ENCODE measurements around the gene FATE1.

FATE1 gene

DNA sequence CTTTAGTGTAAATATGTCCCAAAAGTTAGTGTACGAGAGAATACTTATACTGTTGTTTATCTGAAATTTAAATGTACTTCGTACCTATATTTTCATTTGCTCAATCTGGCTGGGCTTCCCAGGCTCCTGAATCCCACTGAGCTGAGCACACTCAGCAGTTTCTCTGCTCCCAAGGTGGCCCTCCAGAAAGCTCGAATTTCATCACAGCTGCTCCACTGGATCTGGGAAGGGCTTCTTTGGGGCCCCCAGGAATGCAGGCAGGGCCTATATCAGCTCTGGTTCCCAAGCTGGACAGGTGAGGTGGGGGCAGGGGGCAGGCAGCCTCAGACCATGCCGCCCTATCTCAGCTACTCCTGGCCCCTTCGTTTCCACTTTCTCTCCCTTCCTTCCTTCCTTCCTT lies 1.5 kb upstream of the FATE1 start:
- TF ChIP-seq, protein P1, sequence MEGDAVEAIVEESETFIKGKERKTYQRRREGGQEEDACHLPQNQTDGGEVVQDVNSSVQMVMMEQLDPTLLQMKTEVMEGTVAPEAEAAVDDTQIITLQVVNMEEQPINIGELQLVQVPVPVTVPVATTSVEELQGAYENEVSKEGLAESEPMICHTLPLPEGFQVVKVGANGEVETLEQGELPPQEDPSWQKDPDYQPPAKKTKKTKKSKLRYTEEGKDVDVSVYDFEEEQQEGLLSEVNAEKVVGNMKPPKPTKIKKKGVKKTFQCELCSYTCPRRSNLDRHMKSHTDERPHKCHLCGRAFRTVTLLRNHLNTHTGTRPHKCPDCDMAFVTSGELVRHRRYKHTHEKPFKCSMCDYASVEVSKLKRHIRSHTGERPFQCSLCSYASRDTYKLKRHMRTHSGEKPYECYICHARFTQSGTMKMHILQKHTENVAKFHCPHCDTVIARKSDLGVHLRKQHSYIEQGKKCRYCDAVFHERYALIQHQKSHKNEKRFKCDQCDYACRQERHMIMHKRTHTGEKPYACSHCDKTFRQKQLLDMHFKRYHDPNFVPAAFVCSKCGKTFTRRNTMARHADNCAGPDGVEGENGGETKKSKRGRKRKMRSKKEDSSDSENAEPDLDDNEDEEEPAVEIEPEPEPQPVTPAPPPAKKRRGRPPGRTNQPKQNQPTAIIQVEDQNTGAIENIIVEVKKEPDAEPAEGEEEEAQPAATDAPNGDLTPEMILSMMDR (conservative IDR thresholded peaks at IDR 0.05; ENCODE audit: low read depth, low read length) = no peak
- no peak overlapping the region for H3K4me3 ChIP-seq (ENCODE audit: low read length)
- no peak for DNase-seq (ENCODE audit: low read depth)

GRCh38 chrX:151722241-151722846 lies 6.5 kb downstream of the FATE1 start:
- TF ChIP-seq, protein P1 (conservative IDR thresholded peaks at IDR 0.05; ENCODE audit: low read depth, low read length) = peak; percentile 68
- no peak for DNase-seq (ENCODE audit: low read depth)
- no peak overlapping the region for H3K4me3 ChIP-seq (ENCODE audit: low read length)

- no peak overlapping the region for H3K4me3 ChIP-seq (ENCODE audit: low read length)
- no peak for DNase-seq (ENCODE audit: low read depth)
- TF ChIP-seq, protein P1 (conservative IDR thresholded peaks at IDR 0.05; ENCODE audit: low read depth, low read length) = no peak
These were observed 7.4 kb downstream of the FATE1 start for GRCh38 chrX:151723156-151723760.

- TF ChIP-seq, protein P1 (conservative IDR thresholded peaks at IDR 0.05; ENCODE audit: low read depth, low read length) = no peak
- no peak overlapping the region for H3K4me3 ChIP-seq (ENCODE audit: low read length)
- no peak for DNase-seq (ENCODE audit: low read depth)
These were observed 8.9 kb downstream of the FATE1 start for GRCh38 chrX:151724563-151725337.

- TF ChIP-seq, protein P1 (conservative IDR thresholded peaks at IDR 0.05; ENCODE audit: low read depth, low read length) = no peak
- DNase-seq (ENCODE audit: low read depth) = no peak
- no peak overlapping the region for H3K4me3 ChIP-seq (ENCODE audit: low read length)
These were observed 9.4 kb downstream of the FATE1 start for GRCh38 chrX:151725338-151725614.

DNA sequence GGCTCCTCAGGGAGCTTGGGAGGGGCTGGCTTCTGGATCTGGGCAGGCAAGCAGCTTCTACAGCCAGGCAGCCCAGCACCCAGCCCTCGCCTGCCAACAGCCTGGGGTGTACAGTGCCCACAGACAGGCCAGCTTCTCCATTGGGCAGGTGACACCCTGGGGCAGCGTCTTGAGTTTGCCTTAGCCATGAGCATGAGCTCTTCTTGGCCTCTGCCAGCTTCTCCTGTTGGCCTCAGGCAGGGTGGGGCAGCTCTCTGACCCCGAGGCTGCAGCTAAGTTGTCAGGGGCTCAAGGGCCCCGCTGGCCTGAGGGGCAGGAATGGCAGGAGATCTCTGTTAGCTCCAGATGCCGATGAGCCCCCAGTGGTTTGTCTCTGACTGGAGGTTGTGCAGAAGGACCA lies 10.9 kb downstream of the FATE1 start:
- no peak for DNase-seq (ENCODE audit: low read depth)
- no peak overlapping the region for H3K4me3 ChIP-seq (ENCODE audit: low read length)
- TF ChIP-seq, protein P1 (conservative IDR thresholded peaks at IDR 0.05; ENCODE audit: low read depth, low read length) = no peak

DNA sequence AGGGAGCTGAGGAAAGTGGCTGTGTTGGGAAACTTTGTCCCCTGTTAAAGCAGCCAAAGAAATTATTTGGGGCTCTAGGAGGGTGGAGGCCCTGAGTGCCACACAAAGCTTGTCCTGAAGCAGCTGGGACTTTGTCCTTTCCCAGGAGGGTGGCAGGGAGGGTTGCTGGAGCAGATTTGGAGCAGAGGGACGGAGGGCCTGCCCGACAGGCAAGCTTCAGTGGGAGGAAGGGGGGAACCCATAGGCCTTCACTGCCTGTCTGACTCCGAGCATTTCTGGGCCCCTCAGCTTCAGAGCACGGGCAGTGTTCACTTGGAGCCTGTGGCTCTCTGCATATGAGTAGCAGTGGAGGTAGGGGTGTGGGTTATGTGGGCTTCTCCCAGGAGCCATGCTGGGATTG lies 11.5 kb downstream of the FATE1 start:
- DNase-seq (ENCODE audit: low read depth) = no peak
- H3K4me3 ChIP-seq (ENCODE audit: low read length) = no peak overlapping the region
- TF ChIP-seq, protein P1 (conservative IDR thresholded peaks at IDR 0.05; ENCODE audit: low read depth, low read length) = no peak
